Central memory CD8-positive, alpha-beta T cell (primary cell): ENCODE data around the gene AGR2.
"Not testable (repeated sequence)": the region's sequence is repeated elsewhere in the genome, so short reads cannot be mapped to it uniquely, and the experiment has no call there.

Experiments
- ATAC-seq: fragments of 150-1000 bp; cut with Tn5 transposase; replicated peaks from 2 replicates; pipeline ENCODE4 v1.10.0; 2022; ENCODE audit warnings: mild to moderate bottlenecking, moderate FRiP score, moderate number of reproducible peaks; ENCODE audit not compliant: poor library complexity, severe bottlenecking; ENCODE audit errors: extremely low read depth
- DNase-seq, 2 donors: peaks; one replicate each; pipeline ENCODE4 v3.0.0; 2021; ENCODE audit warnings: low spot score in 2 of 2
- H3K27ac Mint-ChIP-seq: one replicate; pipeline ENCODE4 v1.8.0; 2022; ENCODE audit warnings: low read depth, mild to moderate bottlenecking, moderate library complexity, mixed read lengths
- H3K27me3 Mint-ChIP-seq: one replicate; pipeline ENCODE4 v1.8.0; 2022; ENCODE audit warnings: mixed read lengths
- H3K36me3 Mint-ChIP-seq: one replicate; pipeline ENCODE4 v1.8.0; 2022; ENCODE audit warnings: mild to moderate bottlenecking, moderate library complexity, mixed read lengths; ENCODE audit not compliant: insufficient read depth
- H3K4me1 Mint-ChIP-seq: one replicate; pipeline ENCODE4 v1.8.0; 2022; ENCODE audit warnings: mixed read lengths
- H3K4me3 Mint-ChIP-seq: one replicate; pipeline ENCODE4 v1.8.0; 2022; ENCODE audit warnings: mild to moderate bottlenecking, moderate library complexity, mixed read lengths
- H3K9me3 Mint-ChIP-seq: one replicate; pipeline ENCODE4 v1.8.0; 2022; ENCODE audit warnings: mixed read lengths

Gene AGR2

DNA sequence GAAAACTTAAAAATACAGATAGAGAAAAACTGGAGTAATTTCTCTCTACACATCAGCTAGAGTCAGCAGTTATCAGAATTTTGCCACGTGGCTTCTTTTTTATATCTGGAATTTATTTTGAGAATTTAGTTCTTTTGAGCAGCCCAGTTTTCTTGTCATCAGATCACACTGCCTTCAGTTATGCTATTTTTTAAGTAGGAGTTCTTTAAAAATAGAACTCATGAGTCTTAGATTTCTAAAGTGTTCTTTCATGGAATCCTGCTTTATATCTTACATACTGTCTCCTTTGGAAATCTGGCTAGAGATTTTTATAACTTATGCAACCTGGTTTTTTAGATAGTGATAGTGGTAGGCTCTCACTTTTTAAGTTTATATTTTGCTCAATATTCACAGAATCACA, 24.2 kb downstream of the AGR2 start:
- DNase-seq (no peak), ATAC-seq (no peak)
- peaks cover 20% of the 10 kb centered on the region for H3K27me3 Mint-ChIP-seq
- no peaks in the 10 kb centered on the region for H3K9me3 Mint-ChIP-seq
- no peaks in the 10 kb centered on the region for H3K4me1 Mint-ChIP-seq
- H3K36me3 Mint-ChIP-seq: no peaks in the 10 kb centered on the region
- H3K27ac Mint-ChIP-seq: no peak overlapping the region
- H3K4me3 Mint-ChIP-seq: no peak overlapping the region

DNA sequence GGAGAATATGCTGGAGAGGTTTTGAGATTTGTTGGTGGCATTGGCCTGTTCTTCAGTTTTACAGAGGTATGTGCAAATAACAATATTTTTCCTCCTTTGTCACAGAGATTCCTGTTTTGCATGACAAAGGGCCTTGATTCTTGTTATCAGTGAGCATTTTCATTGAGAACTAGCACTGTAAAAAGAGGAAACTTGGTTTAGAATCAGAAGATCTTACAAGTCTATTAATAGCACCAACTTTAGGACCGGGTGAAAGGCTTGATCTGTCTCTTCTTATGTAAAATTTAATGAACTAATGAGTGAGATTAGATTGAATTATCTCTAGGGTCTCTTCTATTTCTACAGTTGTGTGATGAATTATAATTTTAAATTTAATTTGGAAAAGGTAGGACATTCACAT, 25.7 kb downstream of the AGR2 start:
- H3K4me3 Mint-ChIP-seq: no peak overlapping the region

DNA sequence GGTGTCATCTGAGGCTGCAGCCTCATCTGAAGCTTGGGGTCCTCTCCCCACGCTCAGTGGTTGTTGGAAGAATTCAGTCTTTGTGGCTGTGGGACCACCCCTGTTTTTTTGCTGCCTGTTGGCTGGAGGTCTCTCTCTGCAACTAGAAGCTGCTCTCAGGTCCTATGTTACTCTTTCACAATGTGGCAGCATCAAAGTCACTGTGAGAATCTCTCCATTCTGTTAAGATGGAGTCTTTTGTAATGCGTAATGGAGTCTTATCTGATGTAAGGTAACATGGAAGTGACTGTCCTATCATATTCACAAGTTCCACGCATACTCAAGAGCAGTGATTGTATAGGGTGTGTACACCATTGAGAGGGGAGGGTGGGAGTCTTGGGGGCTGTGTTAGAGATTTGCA, 26.3 kb downstream of the AGR2 start:
- Mint-ChIP-seq H3K9me3 (no peaks in the 10 kb centered on the region), H3K4me1 (no peaks in the 10 kb centered on the region), H3K27me3 (peaks cover 7% of the 10 kb centered on the region), H3K27ac (no peak overlapping the region), H3K36me3 (no peaks in the 10 kb centered on the region), H3K4me3 (no peak overlapping the region)
- ATAC-seq: no peak
- DNase-seq: no peak

More for the DNA sequence above, 25.7 kb downstream of the AGR2 start:
- no peak for ATAC-seq
- H3K27me3 Mint-ChIP-seq: peaks cover 13% of the 10 kb centered on the region
- H3K9me3 Mint-ChIP-seq: no peaks in the 10 kb centered on the region
- no peaks in the 10 kb centered on the region for H3K4me1 Mint-ChIP-seq
- no peak overlapping the region for H3K27ac Mint-ChIP-seq
- DNase-seq: no peak
- no peaks in the 10 kb centered on the region for H3K36me3 Mint-ChIP-seq

DNA sequence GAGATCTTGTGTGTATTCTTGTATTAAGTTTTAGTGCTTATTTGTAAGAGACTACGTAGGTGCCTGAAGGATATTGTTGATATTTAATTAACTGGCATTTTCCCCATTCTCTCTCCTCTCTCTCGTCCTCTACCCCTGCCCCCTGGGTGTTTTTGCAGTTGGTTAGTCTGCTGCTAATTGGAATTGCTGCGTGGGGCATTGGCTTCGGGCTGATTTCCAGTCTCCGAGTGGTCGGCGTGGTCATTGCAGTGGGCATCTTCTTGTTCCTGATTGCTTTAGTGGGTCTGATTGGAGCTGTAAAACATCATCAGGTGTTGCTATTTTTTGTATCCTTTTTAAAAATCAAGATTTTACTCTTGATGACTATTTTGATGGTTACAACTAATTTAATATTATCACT, 28.7 kb downstream of the AGR2 start:
- no peak overlapping the region for H3K27ac Mint-ChIP-seq
- ATAC-seq: no peak

DNA sequence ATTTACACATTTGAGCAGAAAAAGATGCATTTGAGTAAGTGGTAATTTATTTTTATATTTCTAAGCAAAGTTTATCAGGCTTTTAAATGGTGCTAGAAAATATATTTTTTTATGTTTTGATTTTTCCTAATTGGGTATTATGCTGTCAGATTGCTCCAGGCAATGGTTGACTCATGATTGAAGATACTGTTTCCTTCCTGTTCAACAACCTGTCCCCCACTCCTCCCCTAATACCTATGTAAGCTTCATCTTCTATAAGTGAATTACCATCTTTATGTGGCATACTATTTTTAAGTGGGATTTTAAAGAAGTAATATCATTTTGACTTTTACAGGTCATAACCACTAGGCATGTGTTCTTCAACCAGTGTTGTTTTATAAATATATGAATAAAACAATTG, 29.8 kb downstream of the AGR2 start:
- no peak for DNase-seq
- Mint-ChIP-seq H3K9me3 (no peaks in the 10 kb centered on the region), H3K27ac (no peak overlapping the region), H3K4me3 (no peak overlapping the region), H3K27me3 (peaks cover 18% of the 10 kb centered on the region), H3K4me1 (no peaks in the 10 kb centered on the region), H3K36me3 (no peaks in the 10 kb centered on the region)
- ATAC-seq: no peak

More for the DNA sequence above, 28.7 kb downstream of the AGR2 start:
- H3K9me3 Mint-ChIP-seq: no peaks in the 10 kb centered on the region
- peaks cover 7% of the 10 kb centered on the region for H3K27me3 Mint-ChIP-seq
- H3K36me3 Mint-ChIP-seq: no peaks in the 10 kb centered on the region
- no peak overlapping the region for H3K4me3 Mint-ChIP-seq
- no peaks in the 10 kb centered on the region for H3K4me1 Mint-ChIP-seq
- no peak for DNase-seq

DNA sequence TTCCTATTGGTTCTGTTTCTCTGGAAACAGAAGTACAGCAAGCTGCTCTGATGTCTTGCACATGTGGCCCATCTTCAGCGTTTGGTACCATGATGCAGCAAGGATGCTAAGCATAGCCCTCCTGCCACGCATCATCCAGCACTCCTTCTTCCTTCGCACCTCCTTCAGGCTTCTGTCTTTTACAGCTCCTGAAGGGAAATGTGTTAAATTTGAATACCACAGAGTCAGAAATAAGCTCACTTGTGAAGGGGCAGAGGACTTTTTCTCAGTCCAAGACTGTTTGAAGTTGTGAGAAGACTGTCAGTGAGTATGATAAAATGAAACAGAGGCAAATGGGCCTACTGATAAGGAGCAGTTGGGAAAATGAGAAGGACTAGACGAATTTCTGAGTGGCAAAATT, 30.5 kb downstream of the AGR2 start:
- H3K27me3 Mint-ChIP-seq: peaks cover 19% of the 10 kb centered on the region
- no peaks in the 10 kb centered on the region for H3K36me3 Mint-ChIP-seq

DNA sequence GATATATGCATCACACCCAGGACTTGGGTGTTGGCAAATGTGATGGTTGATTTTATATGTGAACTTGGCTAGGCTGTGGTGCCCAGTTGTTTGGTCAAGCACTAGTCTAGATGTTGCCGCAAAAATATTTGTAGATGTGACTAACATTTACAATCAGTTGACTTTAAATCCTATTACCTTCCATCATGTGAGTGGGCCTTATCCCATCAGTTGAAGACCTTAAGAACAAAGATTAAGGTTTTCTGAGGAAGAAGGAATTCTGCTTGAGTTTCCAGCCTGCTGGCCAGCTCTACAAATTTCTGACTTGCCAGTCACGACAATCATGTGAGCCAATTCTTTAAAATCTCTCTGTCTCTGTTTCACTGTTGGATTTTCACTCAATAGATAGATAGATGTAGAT, 30.9 kb downstream of the AGR2 start:
- Mint-ChIP-seq H3K27me3 (peaks cover 19% of the 10 kb centered on the region), H3K36me3 (no peaks in the 10 kb centered on the region), H3K27ac (no peak overlapping the region), H3K4me1 (no peaks in the 10 kb centered on the region), H3K4me3 (no peak overlapping the region), H3K9me3 (no peaks in the 10 kb centered on the region)
- no peak for DNase-seq
- no peak for ATAC-seq

More for the DNA sequence above, 30.5 kb downstream of the AGR2 start:
- DNase-seq (no peak), ATAC-seq (no peak)
- Mint-ChIP-seq H3K4me3 (no peak overlapping the region), H3K9me3 (no peaks in the 10 kb centered on the region), H3K27ac (no peak overlapping the region), H3K4me1 (no peaks in the 10 kb centered on the region)

DNA sequence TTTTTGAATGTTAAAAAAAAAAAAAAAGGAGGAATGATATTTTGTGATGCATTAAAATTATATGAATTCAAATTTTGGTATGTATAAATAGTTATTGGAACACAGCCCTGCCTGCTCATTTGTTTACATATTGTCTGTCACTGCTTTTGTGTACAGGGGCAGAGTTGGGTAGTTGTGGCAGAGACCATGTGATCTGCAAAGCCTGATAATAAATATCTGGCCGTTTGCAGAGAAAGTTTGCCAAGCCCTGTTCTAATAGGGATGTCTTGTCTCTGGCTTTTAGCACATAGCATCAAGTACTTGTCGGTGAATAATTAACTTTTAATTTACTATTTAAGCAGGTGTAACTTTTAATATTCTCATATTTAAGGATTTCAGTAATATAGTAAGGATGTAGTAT, 31.5 kb downstream of the AGR2 start:
- no peak overlapping the region for H3K4me3 Mint-ChIP-seq
- ATAC-seq (no peak), DNase-seq (no peak)
- peaks cover 19% of the 10 kb centered on the region for H3K27me3 Mint-ChIP-seq
- no peaks in the 10 kb centered on the region for H3K4me1 Mint-ChIP-seq
- no peaks in the 10 kb centered on the region for H3K9me3 Mint-ChIP-seq
- H3K27ac Mint-ChIP-seq: no peak overlapping the region
- H3K36me3 Mint-ChIP-seq: no peaks in the 10 kb centered on the region

DNA sequence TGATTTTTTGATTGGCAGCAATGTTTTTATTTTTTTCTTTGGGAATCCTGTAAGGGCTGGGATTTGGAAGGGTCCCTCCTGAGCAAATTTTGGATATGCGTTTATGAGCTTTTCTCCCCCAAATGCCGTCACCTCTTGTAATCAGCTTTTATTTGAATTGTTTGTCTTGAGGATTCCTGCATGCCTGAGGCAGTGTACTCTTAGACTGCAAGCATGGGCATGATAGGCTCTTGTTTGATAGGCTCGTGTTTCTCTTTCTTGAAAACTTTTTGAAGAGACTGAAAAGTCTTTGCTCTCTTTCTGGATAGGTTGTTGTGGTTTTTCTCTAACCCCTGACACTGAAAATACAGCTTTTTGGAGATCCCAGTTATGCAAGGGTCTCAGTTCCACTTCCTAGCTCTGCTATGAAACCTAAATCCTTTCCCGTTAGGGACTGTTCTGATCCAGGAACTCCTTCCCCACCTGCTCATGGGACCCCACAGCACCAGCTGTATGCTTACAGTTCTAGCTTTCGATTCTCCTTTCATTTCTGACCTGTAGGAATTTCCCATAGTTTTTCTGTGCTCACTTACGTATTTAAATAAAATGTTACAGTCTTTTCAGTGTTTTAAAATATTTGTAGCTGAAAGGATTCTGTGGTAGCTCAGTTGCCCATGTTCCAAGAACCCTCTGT, 34.0 kb downstream of the AGR2 start:
- no peaks in the 10 kb centered on the region for H3K9me3 Mint-ChIP-seq
- H3K27ac Mint-ChIP-seq: no peak overlapping the region
- H3K36me3 Mint-ChIP-seq: no peaks in the 10 kb centered on the region
- no peak overlapping the region for H3K4me3 Mint-ChIP-seq
- H3K4me1 Mint-ChIP-seq: no peaks in the 10 kb centered on the region
- ATAC-seq: no peak
- no peak for DNase-seq
- H3K27me3 Mint-ChIP-seq: peaks cover 19% of the 10 kb centered on the region

DNA sequence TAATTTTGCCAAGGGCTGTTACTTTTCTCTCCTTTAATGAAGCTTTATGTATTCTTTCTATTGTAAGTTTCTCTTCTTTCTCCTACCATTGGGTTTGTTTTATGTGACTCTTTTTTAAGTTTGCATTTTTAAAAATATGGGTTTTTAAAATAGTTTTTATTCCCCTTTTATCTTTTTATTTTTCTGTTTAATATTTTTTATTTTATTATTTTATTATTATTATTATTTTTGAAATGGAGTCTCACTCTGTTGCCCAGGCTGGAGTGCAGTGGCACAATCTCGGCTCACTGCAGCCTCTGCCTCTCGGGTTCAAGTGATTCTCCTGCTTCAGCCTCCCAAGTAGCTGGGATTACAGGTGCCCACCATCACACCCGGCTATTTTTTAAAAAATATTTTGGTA, 34.8 kb downstream of the AGR2 start:
- H3K27ac Mint-ChIP-seq, H3K4me1 Mint-ChIP-seq, H3K4me3 Mint-ChIP-seq, H3K9me3 Mint-ChIP-seq, ATAC-seq, DNase-seq, H3K36me3 Mint-ChIP-seq: not testable (repeated sequence)
- H3K27me3 Mint-ChIP-seq: peaks cover 19% of the 10 kb centered on the region

DNA sequence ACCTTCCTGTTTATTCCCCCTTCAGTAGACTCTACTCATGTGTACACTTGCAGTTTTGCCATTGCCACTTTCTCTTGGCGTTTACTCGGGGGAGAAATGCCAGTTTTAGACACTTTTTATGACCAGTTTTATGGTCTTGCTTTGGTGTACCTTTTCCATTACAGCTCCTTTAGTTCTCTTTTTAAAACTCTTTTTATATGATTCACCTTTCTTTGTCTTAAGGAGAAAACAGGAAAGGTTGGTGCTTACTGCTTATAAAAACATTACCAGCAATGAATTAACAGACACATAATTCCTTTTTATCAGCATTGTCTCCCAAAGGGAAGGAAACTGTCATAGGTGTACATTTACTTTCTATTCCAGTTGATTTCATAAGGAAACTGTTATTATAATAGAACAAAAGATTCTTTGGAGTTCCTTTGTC, 39.4 kb downstream of the AGR2 start:
- Mint-ChIP-seq H3K9me3 (no peaks in the 10 kb centered on the region), H3K4me1 (no peaks in the 10 kb centered on the region), H3K36me3 (no peaks in the 10 kb centered on the region), H3K27me3 (peaks cover 8% of the 10 kb centered on the region), H3K4me3 (no peak overlapping the region), H3K27ac (no peak overlapping the region)
- no peak for ATAC-seq
- DNase-seq: no peak

DNA sequence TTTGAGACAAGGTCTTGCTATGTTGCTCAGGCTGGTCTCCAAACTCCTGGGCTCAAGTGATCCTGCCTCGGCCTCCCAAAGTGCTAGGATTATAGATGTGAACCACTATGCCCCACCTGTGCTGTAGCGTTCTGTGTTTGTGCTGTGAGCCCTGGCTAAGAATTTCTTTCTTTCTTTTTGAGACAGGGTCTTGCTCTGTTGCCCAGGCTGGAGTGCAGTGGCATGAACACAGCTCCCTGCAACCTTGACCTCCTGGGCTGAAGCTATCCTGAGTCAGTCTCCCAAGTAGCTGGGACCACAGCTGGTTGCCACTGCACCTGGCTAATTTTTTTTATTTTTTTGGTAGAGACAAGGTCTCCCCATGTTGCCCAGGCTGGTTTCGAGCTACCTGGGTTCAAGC, 39.9 kb downstream of the AGR2 start:
- peaks cover 8% of the 10 kb centered on the region for H3K27me3 Mint-ChIP-seq
- no peak for ATAC-seq
- H3K4me1 Mint-ChIP-seq: no peaks in the 10 kb centered on the region
- no peak overlapping the region for H3K27ac Mint-ChIP-seq
- H3K4me3 Mint-ChIP-seq: no peak overlapping the region
- H3K36me3 Mint-ChIP-seq: no peaks in the 10 kb centered on the region
- no peak for DNase-seq
- no peaks in the 10 kb centered on the region for H3K9me3 Mint-ChIP-seq

DNA sequence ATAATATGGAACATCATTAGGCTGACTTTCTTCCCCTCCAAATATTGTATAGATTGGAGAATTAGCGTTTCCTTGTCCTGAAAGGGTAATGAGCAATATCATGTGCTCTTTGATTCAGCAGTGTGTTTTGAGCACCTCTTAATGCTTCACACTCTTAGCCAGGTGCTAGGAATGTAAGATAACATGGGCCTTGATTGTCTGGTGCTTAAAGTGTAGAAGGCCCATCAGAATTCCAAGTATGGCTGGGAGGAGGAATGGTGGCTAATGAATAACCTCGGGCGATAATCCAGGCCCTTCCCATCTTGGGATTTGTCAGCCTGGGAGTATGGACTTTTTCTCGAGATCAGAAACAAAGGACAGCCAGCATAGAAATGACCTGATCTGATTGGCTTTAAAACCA, 42.6 kb downstream of the AGR2 start:
- DNase-seq (no peak), ATAC-seq (no peak)
- Mint-ChIP-seq H3K4me1 (no peaks in the 10 kb centered on the region), H3K27me3 (peaks cover 12% of the 10 kb centered on the region), H3K36me3 (no peaks in the 10 kb centered on the region), H3K9me3 (no peaks in the 10 kb centered on the region), H3K4me3 (no peak overlapping the region), H3K27ac (no peak overlapping the region)
